Dendritic cell treated with granulocyte-macrophage colony-stimulating factor and Interleukin-4, amounts not matched to agents 40 ng/mL and 50 ng/mL, for 4 days (primary cell): ENCODE data around the gene ATRAID.
"Not testable (repeated sequence)": the region's sequence is repeated elsewhere in the genome, so short reads cannot be mapped to it uniquely, and the experiment has no call there.

Experiments
- H3K27ac Mint-ChIP-seq: one replicate; pipeline ENCODE4 v1.8.0; 2022; ENCODE audit warnings: mild to moderate bottlenecking, mixed read lengths
- H3K27me3 Mint-ChIP-seq: one replicate; pipeline ENCODE4 v1.8.0; 2022; ENCODE audit warnings: mild to moderate bottlenecking, mixed read lengths
- H3K36me3 Mint-ChIP-seq: one replicate; pipeline ENCODE4 v1.8.0; 2022; ENCODE audit warnings: low read depth, mixed read lengths
- H3K4me1 Mint-ChIP-seq: one replicate; pipeline ENCODE4 v1.8.0; 2022; ENCODE audit warnings: low read depth, mixed read lengths
- H3K4me3 Mint-ChIP-seq: one replicate; pipeline ENCODE4 v1.8.0; 2022; ENCODE audit warnings: mild to moderate bottlenecking, moderate library complexity, mixed read lengths
- H3K9me3 Mint-ChIP-seq: one replicate; pipeline ENCODE4 v1.8.0; 2022; ENCODE audit warnings: mixed read lengths
- intact Hi-C: fragments of 100-400 bp; cut with micrococcal nuclease; formaldehyde crosslinking; loops from one replicate; pipeline ENCODE4 v1.15.0; 2022

ATRAID gene

DNA sequence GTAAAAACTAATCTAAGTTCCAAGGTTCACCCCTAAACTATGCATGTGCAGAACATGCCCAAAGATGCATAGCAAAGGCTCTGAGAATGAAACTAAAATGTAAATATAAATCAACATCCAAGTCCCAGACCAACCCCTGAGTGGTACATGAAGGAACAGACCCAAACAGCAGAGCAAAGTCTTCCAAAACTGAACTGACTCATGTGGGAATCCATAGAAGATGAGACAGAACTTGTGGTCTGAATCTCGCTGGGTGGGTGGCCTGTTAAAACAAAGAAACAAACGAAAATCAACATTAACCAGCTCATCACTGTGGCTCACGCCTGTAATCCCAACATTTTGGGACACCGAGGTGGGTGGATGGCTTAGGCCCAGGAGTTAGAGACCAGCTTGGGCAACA is 29.5 kb upstream of the ATRAID start:
- Mint-ChIP-seq H3K4me1 (no peaks in the 10 kb centered on the region), H3K4me3 (no peak overlapping the region), H3K36me3 (no peaks in the 10 kb centered on the region), H3K27ac (no peak overlapping the region), H3K9me3 (no peaks in the 10 kb centered on the region), H3K27me3 (peaks cover 6% of the 10 kb centered on the region)
- intact Hi-C loops = no loop called here

DNA sequence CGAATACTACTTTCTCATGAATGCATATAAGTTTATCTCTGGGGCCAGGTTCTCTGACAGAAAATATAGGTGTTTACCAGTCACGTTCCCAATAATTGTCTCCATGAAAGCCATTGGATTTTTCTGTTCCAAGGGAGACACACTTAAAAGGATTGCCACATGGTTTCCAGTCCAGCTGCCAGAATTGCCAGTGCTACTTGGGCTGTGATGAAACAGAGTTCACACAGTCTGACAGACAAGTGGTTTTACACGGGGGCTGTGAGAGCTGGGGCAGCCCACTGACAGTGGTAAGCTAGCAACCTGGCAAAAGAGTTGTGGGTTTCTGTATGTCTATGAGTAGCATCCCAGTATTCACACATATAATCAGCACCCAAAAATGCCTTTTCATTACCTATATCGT is 27.7 kb upstream of the ATRAID start:
- Mint-ChIP-seq H3K27me3 (peaks cover 2% of the 10 kb centered on the region), H3K27ac (no peak overlapping the region), H3K4me3 (no peak overlapping the region), H3K4me1 (no peaks in the 10 kb centered on the region), H3K36me3 (no peaks in the 10 kb centered on the region), H3K9me3 (no peaks in the 10 kb centered on the region)
- intact Hi-C loops = no loop called here

DNA sequence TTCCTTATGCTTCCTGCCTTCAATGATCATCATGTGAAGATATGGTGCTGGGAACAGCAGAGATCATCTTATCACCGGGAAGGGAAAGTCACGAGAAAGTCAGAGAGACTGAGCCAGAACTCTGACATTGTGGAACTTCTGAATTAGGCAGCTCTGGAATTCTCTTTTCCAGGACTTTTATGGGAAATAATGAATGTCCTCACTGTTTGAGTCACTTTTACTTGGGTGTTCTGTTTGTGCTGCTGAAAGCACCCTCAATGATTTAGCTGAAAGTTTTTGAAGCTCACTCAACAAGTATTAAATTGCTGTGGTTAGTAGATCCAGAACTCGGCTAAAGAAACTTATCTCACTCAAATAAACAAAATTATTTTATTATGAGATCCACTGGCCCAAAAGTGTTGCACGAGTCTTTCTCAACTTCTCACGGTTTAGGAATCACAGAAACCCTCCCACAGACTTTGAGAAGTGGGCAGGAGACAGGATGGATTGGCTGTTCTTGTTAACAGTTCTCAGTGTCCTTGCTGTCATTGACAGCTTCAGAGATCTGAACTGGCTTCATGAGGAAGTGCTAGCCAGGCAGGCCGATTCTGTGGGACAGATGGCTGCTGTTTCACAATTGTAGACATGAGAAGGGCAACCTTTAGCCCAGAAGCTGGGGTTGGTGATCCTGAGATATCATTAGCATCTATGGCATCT is 26.4 kb upstream of the ATRAID start:
- no peaks in the 10 kb centered on the region for H3K9me3 Mint-ChIP-seq
- H3K27ac Mint-ChIP-seq = no peak overlapping the region
- H3K4me3 Mint-ChIP-seq = no peak overlapping the region
- H3K4me1 Mint-ChIP-seq = no peaks in the 10 kb centered on the region
- intact Hi-C loops = loop anchor here (2.0 kb wide), 1 partner anchor 73 kb away; no protein-coding TSS in a partner anchor
- H3K36me3 Mint-ChIP-seq = no peaks in the 10 kb centered on the region
- no peaks in the 10 kb centered on the region for H3K27me3 Mint-ChIP-seq

GRCh38 chr2:27186613-27187345 is 25.1 kb upstream of the ATRAID start:
- intact Hi-C loops = loop anchor here (2.0 kb wide), 1 partner anchor 74 kb away; no protein-coding TSS in a partner anchor
- no peak overlapping the region for H3K4me3 Mint-ChIP-seq
- no peaks in the 10 kb centered on the region for H3K9me3 Mint-ChIP-seq
- no peaks in the 10 kb centered on the region for H3K36me3 Mint-ChIP-seq
- H3K27ac Mint-ChIP-seq = no peak overlapping the region
- no peaks in the 10 kb centered on the region for H3K27me3 Mint-ChIP-seq
- H3K4me1 Mint-ChIP-seq = no peaks in the 10 kb centered on the region

DNA sequence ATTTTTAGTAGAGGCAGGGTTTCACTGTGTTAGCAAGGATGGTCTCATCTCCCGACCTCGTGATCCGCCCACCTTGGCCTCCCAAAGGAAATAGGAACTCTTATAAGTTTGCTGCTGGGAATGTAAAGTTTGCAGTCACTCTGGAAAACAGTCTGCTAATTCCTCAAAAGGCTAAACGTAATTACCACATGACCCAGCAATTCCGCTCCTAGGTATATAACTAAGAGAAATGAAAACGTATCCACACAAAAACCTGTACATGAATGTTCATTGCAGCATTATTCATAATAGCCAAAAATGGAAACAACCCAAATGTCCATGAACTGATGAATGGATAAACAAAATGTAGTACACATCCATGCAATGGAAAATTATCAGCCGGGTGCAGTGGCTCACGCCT is 21.9 kb upstream of the ATRAID start:
- no peak overlapping the region for H3K4me3 Mint-ChIP-seq
- no peaks in the 10 kb centered on the region for H3K9me3 Mint-ChIP-seq
- H3K4me1 Mint-ChIP-seq = no peaks in the 10 kb centered on the region
- intact Hi-C loops = loop anchor here (10.0 kb wide), 1 partner anchor 225 kb away; no protein-coding TSS in a partner anchor
- H3K36me3 Mint-ChIP-seq = no peaks in the 10 kb centered on the region
- no peak overlapping the region for H3K27ac Mint-ChIP-seq
- peaks cover 3% of the 10 kb centered on the region for H3K27me3 Mint-ChIP-seq

GRCh38 chr2:27191070-27191829 is 20.6 kb upstream of the ATRAID start:
- intact Hi-C loops = loop anchor here (10.0 kb wide), 1 partner anchor 226 kb away; no protein-coding TSS in a partner anchor
- H3K4me1 Mint-ChIP-seq = no peaks in the 10 kb centered on the region
- H3K9me3 Mint-ChIP-seq = no peaks in the 10 kb centered on the region
- H3K36me3 Mint-ChIP-seq = no peaks in the 10 kb centered on the region
- H3K4me3 Mint-ChIP-seq = no peak overlapping the region
- H3K27me3 Mint-ChIP-seq = peaks cover 3% of the 10 kb centered on the region
- no peak overlapping the region for H3K27ac Mint-ChIP-seq

GRCh38 chr2:27194538-27195354 is 17.1 kb upstream of the ATRAID start:
- Mint-ChIP-seq H3K9me3 (no peaks in the 10 kb centered on the region), H3K36me3 (peaks cover 5% of the 10 kb centered on the region), H3K27ac (no peak overlapping the region), H3K27me3 (peaks cover 3% of the 10 kb centered on the region), H3K4me1 (no peaks in the 10 kb centered on the region), H3K4me3 (no peak overlapping the region)
- intact Hi-C loops = loop anchor here (10.0 kb wide), 1 partner anchor 230 kb away; no protein-coding TSS in a partner anchor

GRCh38 chr2:27195799-27196198 is 16.0 kb upstream of the ATRAID start:
- H3K9me3 Mint-ChIP-seq, H3K27ac Mint-ChIP-seq, H3K4me3 Mint-ChIP-seq, H3K27me3 Mint-ChIP-seq, H3K4me1 Mint-ChIP-seq: not testable (repeated sequence)
- intact Hi-C loops = loop anchor here (10.0 kb wide), 1 partner anchor 231 kb away; no protein-coding TSS in a partner anchor
- peaks cover 15% of the 10 kb centered on the region for H3K36me3 Mint-ChIP-seq

- not testable (repeated sequence) for H3K4me3 Mint-ChIP-seq, H3K27ac Mint-ChIP-seq, H3K4me1 Mint-ChIP-seq, H3K9me3 Mint-ChIP-seq, H3K27me3 Mint-ChIP-seq
- intact Hi-C loops = loop anchor here (10.0 kb wide), 1 partner anchor 233 kb away; no protein-coding TSS in a partner anchor
- H3K36me3 Mint-ChIP-seq = peaks cover 38% of the 10 kb centered on the region
These were observed 13.8 kb upstream of the ATRAID start for GRCh38 chr2:27198068-27198467.

GRCh38 chr2:27198627-27199026 is 13.2 kb upstream of the ATRAID start:
- H3K27ac Mint-ChIP-seq = no peak overlapping the region
- H3K4me3 Mint-ChIP-seq = no peak overlapping the region
- H3K9me3 Mint-ChIP-seq = no peaks in the 10 kb centered on the region
- no peaks in the 10 kb centered on the region for H3K27me3 Mint-ChIP-seq
- H3K4me1 Mint-ChIP-seq = no peaks in the 10 kb centered on the region
- peaks cover 43% of the 10 kb centered on the region for H3K36me3 Mint-ChIP-seq
- intact Hi-C loops = loop anchor here (10.0 kb wide), 1 partner anchor 234 kb away; no protein-coding TSS in a partner anchor

DNA sequence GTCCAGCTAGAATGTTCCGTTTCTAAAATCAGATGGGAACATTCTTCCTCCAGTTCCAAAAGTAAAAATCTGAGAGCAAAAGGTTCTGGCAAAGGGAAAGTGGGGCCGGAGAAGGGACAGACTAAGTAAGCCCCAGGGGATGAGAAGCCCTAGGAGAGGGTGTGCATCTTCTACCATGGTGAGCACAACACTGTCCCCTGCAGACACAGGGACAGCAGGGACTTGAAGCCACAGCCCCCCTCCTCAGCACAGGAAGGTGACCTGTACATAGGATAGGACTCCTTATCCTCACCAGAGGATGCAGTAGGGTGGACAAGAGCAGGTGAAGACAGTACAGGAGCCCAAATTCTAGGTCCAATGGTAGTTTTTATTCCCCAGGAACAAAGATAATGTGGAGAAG is 12.6 kb upstream of the ATRAID start:
- no peaks in the 10 kb centered on the region for H3K27me3 Mint-ChIP-seq
- peaks cover 50% of the 10 kb centered on the region for H3K36me3 Mint-ChIP-seq
- no peaks in the 10 kb centered on the region for H3K4me1 Mint-ChIP-seq
- intact Hi-C loops = loop anchor here (10.0 kb wide), 1 partner anchor 234 kb away; no protein-coding TSS in a partner anchor
- H3K27ac Mint-ChIP-seq = no peak overlapping the region
- no peak overlapping the region for H3K4me3 Mint-ChIP-seq
- H3K9me3 Mint-ChIP-seq = no peaks in the 10 kb centered on the region

DNA sequence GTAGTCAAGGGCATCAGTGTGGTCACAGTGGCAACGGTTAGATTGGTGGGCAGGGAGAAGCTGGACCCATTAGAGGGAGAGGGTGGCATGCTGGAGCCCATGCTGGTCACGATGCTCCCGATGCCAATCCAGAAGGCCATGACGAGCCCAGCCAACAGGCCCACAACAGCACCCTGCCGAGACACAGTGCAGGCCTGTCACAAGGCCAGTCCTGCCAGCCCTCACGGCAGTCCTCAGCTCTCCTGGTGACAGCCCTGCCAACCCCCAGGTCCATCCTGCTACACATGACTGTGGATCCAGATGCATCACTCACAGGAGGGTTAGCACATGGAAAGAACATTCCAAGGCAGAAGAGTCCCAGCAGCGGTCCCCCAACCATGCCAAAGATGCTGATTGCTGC is 10.2 kb upstream of the ATRAID start:
- Mint-ChIP-seq H3K4me1 (no peaks in the 10 kb centered on the region), H3K4me3 (no peak overlapping the region), H3K9me3 (no peaks in the 10 kb centered on the region), H3K36me3 (peaks cover 74% of the 10 kb centered on the region), H3K27me3 (no peaks in the 10 kb centered on the region), H3K27ac (no peak overlapping the region)
- intact Hi-C loops = no loop called here

DNA sequence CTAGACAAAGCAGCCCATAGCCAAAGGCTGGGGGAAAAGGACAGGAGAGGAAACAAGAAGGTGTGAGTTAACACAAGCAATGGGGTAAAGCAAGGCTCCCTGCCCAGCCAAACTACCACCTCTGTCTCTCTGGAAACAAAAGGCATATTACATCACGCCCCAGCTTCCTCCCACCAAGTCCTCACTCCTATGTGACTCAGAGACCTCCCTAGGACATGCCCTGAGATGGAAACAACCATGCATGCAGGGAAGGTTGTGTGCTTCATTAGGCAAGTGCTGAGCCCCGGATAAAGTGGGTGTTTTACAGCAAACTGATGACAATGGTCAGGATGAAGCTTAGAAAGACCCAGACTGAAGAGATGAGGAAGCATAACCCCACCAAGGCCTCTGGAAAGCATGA is 9.0 kb upstream of the ATRAID start:
- no peaks in the 10 kb centered on the region for H3K27me3 Mint-ChIP-seq
- no peaks in the 10 kb centered on the region for H3K4me1 Mint-ChIP-seq
- H3K9me3 Mint-ChIP-seq = no peaks in the 10 kb centered on the region
- H3K27ac Mint-ChIP-seq = no peak overlapping the region
- no peak overlapping the region for H3K4me3 Mint-ChIP-seq
- intact Hi-C loops = no loop called here
- peaks cover 86% of the 10 kb centered on the region for H3K36me3 Mint-ChIP-seq
